IMR-90 (cell line): Measurements from ENCODE around the gene RGL4. TPM values are rescaled to one million over a fixed set of nuclear protein-coding genes. Genes with fewer than 3 reads are reported as not detected.

Experiments
- ATAC-seq: fragments of 200-7000 bp; cut with Tn5 transposase; 2 replicates; pipeline ENCODE4 v1.9.1; 2020; ENCODE audit warnings: low read depth, mild to moderate bottlenecking, moderate library complexity
- BruUV-seq: library from RNA; stranded (reverse); fragments of 400-500 nt; replicated peaks from 2 replicates; lab custom pipeline; 2021; lab: Mats Ljungman, UMichigan
- CTCF ChIA-PET: fragments of 300-600 bp; formaldehyde crosslinking; extraction: SDS; loops from one replicate; lab custom pipeline; 2021; ENCODE audit warnings: antibody characterized with exemption; lab: Yijun Ruan, JAX
- POLR2A ChIA-PET: fragments of 300-600 bp; sonication (Branson Sonifier 250); formaldehyde crosslinking; loops from one replicate; lab custom pipeline; 2022; ENCODE audit warnings: antibody characterized with exemption; ENCODE audit not compliant: unreplicated experiment; lab: Charles Lee
- DNase-seq: peaks from one replicate; pipeline ENCODE4 v3.0.0; 2013
- H2AFZ ChIP-seq: replicated peaks from 2 replicates; pipeline ENCODE3; 2013; ENCODE audit warnings: low read length, mild to moderate bottlenecking; ENCODE audit not compliant: poor library complexity
- H2AK5ac ChIP-seq: 2 replicates; pipeline ENCODE4 v1.6.1; 2013; ENCODE audit warnings: low read depth, low read length, inconsistent platforms
- H2AK9ac ChIP-seq: replicated peaks from 2 replicates; pipeline ENCODE3; 2013; ENCODE audit warnings: mild to moderate bottlenecking, low read depth, low read length, moderate library complexity; ENCODE audit not compliant: poor library complexity
- H2BK120ac ChIP-seq: 2 replicates; pipeline ENCODE4 v1.6.1; 2013; ENCODE audit warnings: low read depth, low read length, inconsistent platforms
- H2BK15ac ChIP-seq: 3 replicates; pipeline ENCODE4 v1.6.1; 2013; ENCODE audit warnings: low read depth, low read length, inconsistent platforms
- H2BK20ac ChIP-seq: 2 replicates; pipeline ENCODE4 v1.6.1; 2013; ENCODE audit warnings: low read depth, mild to moderate bottlenecking, inconsistent platforms, low read length, moderate library complexity
- H2BK5ac ChIP-seq: 2 replicates; pipeline ENCODE4 v1.6.1; 2013; ENCODE audit warnings: mild to moderate bottlenecking, low read depth, low read length, inconsistent platforms; ENCODE audit not compliant: poor library complexity, severe bottlenecking
- H3K14ac ChIP-seq: replicated peaks from 2 replicates; pipeline ENCODE4 v1.6.1; 2013; ENCODE audit warnings: low read depth, low read length, inconsistent platforms
- H3K18ac ChIP-seq: 2 replicates; pipeline ENCODE4 v1.6.1; 2013; ENCODE audit warnings: low read depth, low read length, control low read depth
- H3K23ac ChIP-seq: 2 replicates; pipeline ENCODE4 v1.6.1; 2013; ENCODE audit warnings: low read depth, low read length, inconsistent platforms
- H3K27ac ChIP-seq: 2 replicates; pipeline ENCODE4 v1.5.1; 2013; ENCODE audit warnings: mild to moderate bottlenecking, control low read depth, low read length; ENCODE audit not compliant: insufficient read depth
- H3K27me3 ChIP-seq: 2 replicates; pipeline ENCODE4 v1.6.1; 2013; ENCODE audit warnings: low read length; ENCODE audit not compliant: control insufficient read depth, insufficient read depth
- H3K36me3 ChIP-seq: 2 replicates; pipeline ENCODE4 v1.6.1; 2013; ENCODE audit warnings: low read length, mixed read lengths; ENCODE audit not compliant: control insufficient read depth, insufficient read depth
- H3K4ac ChIP-seq: 2 replicates; pipeline ENCODE4 v1.6.1; 2013; ENCODE audit warnings: low read depth, low read length, inconsistent platforms
- H3K4me1 ChIP-seq: 2 replicates; pipeline ENCODE4 v1.6.1; 2013; ENCODE audit warnings: low read length, mixed read lengths; ENCODE audit not compliant: control insufficient read depth, insufficient read depth
- H3K4me2 ChIP-seq: 2 replicates; pipeline ENCODE4 v1.6.1; 2013; ENCODE audit warnings: low read depth, mild to moderate bottlenecking, control low read depth, low read length, moderate library complexity
- H3K4me3 ChIP-seq: 2 replicates; pipeline ENCODE4 v1.5.1; 2013; ENCODE audit warnings: low read depth, mild to moderate bottlenecking, control low read depth, low read length, moderate library complexity; ENCODE audit not compliant: insufficient read depth
- H3K56ac ChIP-seq: 2 replicates; pipeline ENCODE4 v1.6.1; 2013; ENCODE audit warnings: low read length, inconsistent platforms; ENCODE audit not compliant: insufficient read depth; ENCODE audit errors: extremely low read depth
- H3K79me1 ChIP-seq, 2 experiments: 2 replicates each; pipeline ENCODE4 v1.6.1; 2013; ENCODE audit warnings: low read length in 2 of 2, inconsistent platforms in 1 of 2, low read depth in 1 of 2
- H3K9ac ChIP-seq: 2 replicates; pipeline ENCODE4 v1.6.1; 2013; ENCODE audit warnings: low read depth, low read length, control low read depth
- H3K9me1 ChIP-seq: 2 replicates; pipeline ENCODE4 v1.6.1; 2013; ENCODE audit warnings: low read length, inconsistent platforms; ENCODE audit not compliant: insufficient read depth
- H3K9me3 ChIP-seq: 2 replicates; pipeline ENCODE4 v1.6.1; 2013; ENCODE audit warnings: low read length; ENCODE audit not compliant: control insufficient read depth, insufficient read depth
- H4K20me1 ChIP-seq: 2 replicates; pipeline ENCODE4 v1.6.1; 2013; ENCODE audit warnings: low read length, inconsistent platforms; ENCODE audit not compliant: insufficient read depth
- H4K5ac ChIP-seq: 2 replicates; pipeline ENCODE4 v1.6.1; 2013; ENCODE audit warnings: mild to moderate bottlenecking, low read depth, low read length, control low read depth
- H4K8ac ChIP-seq, 2 experiments: 2 replicates each; pipeline ENCODE4 v1.6.1; 2013; ENCODE audit warnings: low read depth in 2 of 2, low read length in 2 of 2, control low read depth in 1 of 2, inconsistent platforms in 1 of 2
- H4K91ac ChIP-seq: 2 replicates; pipeline ENCODE4 v1.6.1; 2013; ENCODE audit warnings: low read depth, low read length, inconsistent platforms; ENCODE audit not compliant: insufficient read depth
- MAFK ChIP-seq: IDR thresholded peaks from 2 replicates; pipeline ENCODE4 v1.6.1; 2012; ENCODE audit warnings: low read depth, low read length, improper control_type of control experiment
- MAZ ChIP-seq: IDR thresholded peaks from 2 replicates; pipeline ENCODE4 v1.6.1; 2012; ENCODE audit warnings: low read depth, mild to moderate bottlenecking, low read length, improper control_type of control experiment, moderate library complexity, borderline replicate concordance
- WGBS, 2 experiments: methylation state at CpG; one replicate each; pipeline versions ENCODE4 v1.1.5 to v1.1.7; 2013; ENCODE audit warnings: missing lambda C conversion rate in 2 of 2; ENCODE audit not compliant: insufficient read length in 1 of 2; ENCODE audit errors: extremely low coverage in 2 of 2; 5-methylcytosine and 5-hydroxymethylcytosine counted together
- dilution Hi-C: fragments of 300-500 bp; cut with HindIII; formaldehyde crosslinking; loops from one replicate; pipeline ENCODE4 v1.14.3; 2018; ENCODE audit warnings: low sequenced_read_pairs; ENCODE audit not compliant: unreplicated experiment
- in situ Hi-C: fragments of 300-500 bp; cut with MboI; formaldehyde crosslinking; loops from 3 replicates; pipeline ENCODE4 v1.14.3; 2019; ENCODE audit warnings: low sequenced_read_pairs, inconsistent platforms, mixed read lengths
- intact Hi-C: fragments of 100-400 bp; cut with micrococcal nuclease; formaldehyde crosslinking; loops from 2 replicates; pipeline ENCODE4 v1.10.0; 2022
- polyA plus RNA-seq, 3 experiments: library from polyadenylated mRNA; depleted of rRNA; stranded (reverse); fragments of >200 nt; gene quantifications; 2 replicates each; pipeline ENCODE4 v1.2.3, GENCODE V29; 2012; ENCODE audit warnings: low replicate concordance in 1 of 3
- total RNA-seq: library from RNA; depleted of rRNA; stranded (reverse); fragments of >200 nt; gene quantifications from 2 replicates; pipeline ENCODE4 v1.2.3, GENCODE V29; 2012

RGL4 gene
- total and polyA plus RNA-seq, 2 of the 4 experiments (the other 2 are of a cell fraction): not detected

- H3K27ac ChIP-seq: no peak overlapping the region
- POLR2A ChIA-PET: no interaction called here
These were observed 4.3 kb upstream of the RGL4 start for GRCh38 chr22:23686416-23687024.

More at GRCh38 chr22:23686416-23687024, 4.3 kb upstream of the RGL4 start:
- Histone ChIP-seq H3K9me1 (peaks cover 13% of the 10 kb centered on the region; the same call in 1 of the 2 replicates), H2BK20ac (no peak overlapping the region), H2AK5ac (no peak overlapping the region), H2BK5ac (no peak overlapping the region), H2BK15ac (no peak overlapping the region), H2AFZ (no peak overlapping the region), H4K91ac (no peak overlapping the region), H3K14ac (no peak overlapping the region), H3K23ac (no peak overlapping the region), H3K4me1 (no peaks in the 10 kb centered on the region), H3K4ac (no peak overlapping the region), H3K18ac (no peak overlapping the region), H4K20me1 (peaks cover 10% of the 10 kb centered on the region; the same call in 1 of the 2 replicates), H3K36me3 (peaks cover 13% of the 10 kb centered on the region; the same call in 1 of the 2 replicates), H3K9ac (no peak overlapping the region), H4K5ac (no peak overlapping the region), H3K4me3 (no peak overlapping the region), H2BK120ac (no peak overlapping the region), H3K56ac (no peak overlapping the region), H3K27me3 (no peaks in the 10 kb centered on the region), H4K8ac (no peak overlapping the region), H3K4me2 (no peak overlapping the region), H3K79me1 (peaks cover 0 to 5% of the 10 kb centered on the region in 2 experiments; a peak in 1 of 4 replicates), H3K9me3 (no peaks in the 10 kb centered on the region), H2AK9ac (no peak overlapping the region)
- DNase-seq (no peak), ATAC-seq (no peak)
- TF ChIP-seq MAZ: no peak
- TF ChIP-seq MAFK: no peak
- intact Hi-C loops (no loop called here), in situ Hi-C loops (no loop called here), dilution Hi-C loops (no loop called here)
- CTCF ChIA-PET: no interaction called here
- 100% methylated on average over 3 of the region's 7 CpGs; no CpG with 5 or more reads in 1 of the 2 experiments for WGBS, 2 experiments
- no TSS peak for BruUV-seq
